GM19467 (cell line): Measurements from ENCODE around the gene TRPM2.
"Not testable (repeated sequence)": the region's sequence is repeated elsewhere in the genome, so short reads cannot be mapped to it uniquely, and the experiment has no call there.

ENCODE experiments used
- ATAC-seq: cut with Tn5 transposase; IDR thresholded peaks from one replicate; pipeline ENCODE4 v1.9.1; 2021; ENCODE audit warnings: mild to moderate bottlenecking, moderate library complexity; ENCODE audit not compliant: unreplicated experiment

TRPM2 gene

GRCh38 chr21:44405948-44406872 is 52.8 kb downstream of the TRPM2 start:
- no peak for ATAC-seq

DNA sequence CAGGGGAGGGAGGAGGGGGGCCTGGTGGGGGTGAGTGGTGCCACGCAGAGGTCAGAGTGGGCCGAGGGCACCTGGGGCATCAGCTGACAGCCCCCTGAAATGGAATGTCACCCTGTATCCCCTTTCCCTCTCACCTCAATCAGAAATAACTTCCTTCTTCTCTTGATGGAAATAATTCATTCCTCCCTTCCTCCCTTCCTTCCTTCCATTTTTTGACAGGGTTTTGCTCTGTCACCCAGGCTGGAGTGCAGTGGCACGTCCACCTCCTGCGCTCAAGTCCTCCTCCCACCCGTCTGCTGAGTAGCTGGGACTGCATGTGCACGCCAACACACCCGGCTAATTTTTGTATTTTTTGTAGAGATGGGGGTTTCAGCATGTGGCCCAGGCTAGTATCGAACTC is 53.5 kb downstream of the TRPM2 start:
- no peak for ATAC-seq

- no peak for ATAC-seq
These were observed 54.1 kb downstream of the TRPM2 start for GRCh38 chr21:44407493-44407892.

- no peak for ATAC-seq
These were observed 54.8 kb downstream of the TRPM2 start for GRCh38 chr21:44408226-44408625.

DNA sequence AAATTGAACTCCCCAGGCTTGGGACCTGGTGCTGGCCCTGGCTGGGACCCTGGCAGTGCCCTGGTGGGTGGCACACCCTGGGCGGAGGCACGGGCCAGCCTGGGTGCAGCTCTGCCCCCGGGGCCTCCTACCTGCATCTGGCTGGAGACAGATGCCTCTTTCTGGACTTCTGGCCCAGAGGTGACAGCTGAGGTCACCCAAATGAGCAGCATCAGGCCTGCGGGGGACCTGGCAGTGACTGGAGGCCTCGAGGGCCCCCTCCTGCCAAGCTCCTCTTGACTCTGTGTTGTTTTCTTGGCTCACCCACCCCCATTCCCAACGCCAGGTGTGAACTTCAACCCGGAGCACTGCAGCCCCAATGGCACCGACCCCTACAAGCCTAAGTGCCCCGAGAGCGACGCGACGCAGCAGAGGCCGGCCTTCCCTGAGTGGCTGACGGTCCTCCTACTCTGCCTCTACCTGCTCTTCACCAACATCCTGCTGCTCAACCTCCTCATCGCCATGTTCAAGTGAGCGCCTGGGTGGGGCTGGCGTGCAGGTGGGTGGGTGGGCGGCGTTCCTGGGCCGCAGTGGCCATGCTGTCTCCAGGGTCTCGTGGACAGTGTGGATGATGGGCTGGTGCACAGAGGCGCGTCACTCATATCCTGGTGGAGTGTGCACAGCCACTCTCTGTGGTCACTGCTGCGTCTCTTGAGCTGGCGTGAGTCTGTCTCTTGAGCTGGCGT is 60.3 kb downstream of the TRPM2 start:
- no peak for ATAC-seq

GRCh38 chr21:44414291-44415072 is 61.1 kb downstream of the TRPM2 start:
- no peak for ATAC-seq

- ATAC-seq = no peak
These were observed 61.9 kb downstream of the TRPM2 start for GRCh38 chr21:44415073-44416025.

GRCh38 chr21:44416193-44416592 is 62.8 kb downstream of the TRPM2 start:
- ATAC-seq = no peak

DNA sequence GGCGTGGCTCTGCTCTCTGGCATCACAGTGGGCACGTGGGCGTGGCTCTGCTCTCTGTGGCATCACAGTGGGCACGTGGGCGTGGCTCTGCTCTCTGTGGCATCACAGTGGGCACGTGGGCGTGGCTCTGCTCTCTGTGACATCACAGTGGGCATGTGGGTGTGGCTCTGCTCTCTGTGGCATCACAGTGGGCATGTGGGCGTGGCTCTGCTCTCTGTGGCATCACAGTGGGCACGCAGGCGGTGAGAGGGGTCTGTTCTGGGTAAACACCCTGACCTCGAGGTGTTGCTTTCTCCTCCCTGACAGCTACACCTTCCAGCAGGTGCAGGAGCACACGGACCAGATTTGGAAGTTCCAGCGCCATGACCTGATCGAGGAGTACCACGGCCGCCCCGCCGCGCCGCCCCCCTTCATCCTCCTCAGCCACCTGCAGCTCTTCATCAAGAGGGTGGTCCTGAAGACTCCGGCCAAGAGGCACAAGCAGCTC is 64.2 kb downstream of the TRPM2 start:
- not testable (repeated sequence) for ATAC-seq

- no peak for ATAC-seq
These were observed 64.9 kb downstream of the TRPM2 start for GRCh38 chr21:44418108-44418875.

GRCh38 chr21:44418876-44419230 is 65.4 kb downstream of the TRPM2 start:
- no peak for ATAC-seq

DNA sequence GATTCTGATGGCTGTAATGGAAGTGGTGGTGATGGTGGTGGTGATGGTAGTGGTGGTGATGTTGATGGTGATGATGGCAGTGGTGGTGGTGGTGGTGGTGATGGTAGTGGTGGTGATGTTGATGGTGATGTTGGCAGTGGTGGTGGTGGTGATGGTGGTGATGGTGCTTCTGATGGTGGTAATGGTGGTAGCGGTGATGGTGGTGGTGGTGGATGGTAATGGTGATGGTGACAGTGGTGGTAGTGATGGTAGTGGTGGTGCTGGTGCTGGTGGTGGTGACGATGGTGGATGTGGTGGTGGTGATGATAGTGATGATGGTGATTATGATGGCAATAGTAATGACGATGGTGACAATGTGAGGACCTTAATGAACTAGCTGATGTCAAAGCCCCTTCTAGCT is 66.3 kb downstream of the TRPM2 start:
- no peak for ATAC-seq

DNA sequence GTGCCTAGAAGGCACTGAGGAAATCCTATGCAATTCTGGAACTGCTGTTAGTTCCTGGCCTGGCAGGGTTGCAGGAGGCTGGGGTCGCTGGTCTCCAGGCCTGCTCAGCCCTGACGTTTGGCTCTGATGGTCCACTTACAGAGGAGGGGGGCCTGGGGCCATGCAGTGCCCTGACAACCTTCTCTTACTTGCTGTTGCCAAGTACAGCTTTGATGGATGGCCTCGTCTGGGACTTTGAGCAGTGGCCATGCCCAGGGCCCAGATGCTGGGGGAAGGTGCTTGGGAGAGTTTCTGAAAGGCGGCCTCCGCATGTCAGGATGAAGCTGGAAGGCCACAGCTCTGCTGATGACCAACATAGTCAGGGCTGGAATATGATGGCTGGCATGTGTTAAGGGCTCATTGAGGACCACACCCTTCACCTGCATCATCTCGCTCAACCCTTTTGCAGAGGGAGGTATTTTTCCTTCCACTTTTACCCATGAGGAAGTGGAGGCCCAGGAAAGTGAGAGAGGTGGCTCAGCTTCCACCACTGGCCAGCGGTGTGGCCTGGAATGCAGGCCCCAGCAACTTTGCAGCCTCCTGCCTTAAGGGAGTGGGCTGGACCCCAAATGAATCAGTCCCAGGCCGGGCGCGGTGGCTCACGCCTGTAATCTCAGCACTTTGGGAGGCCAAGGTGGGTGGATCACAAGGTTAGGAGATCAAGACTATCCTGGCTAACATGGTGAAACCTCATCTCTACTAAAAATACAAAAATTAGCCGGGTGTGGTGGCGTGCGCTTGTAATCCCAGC is 67.2 kb downstream of the TRPM2 start:
- ATAC-seq = no peak

DNA sequence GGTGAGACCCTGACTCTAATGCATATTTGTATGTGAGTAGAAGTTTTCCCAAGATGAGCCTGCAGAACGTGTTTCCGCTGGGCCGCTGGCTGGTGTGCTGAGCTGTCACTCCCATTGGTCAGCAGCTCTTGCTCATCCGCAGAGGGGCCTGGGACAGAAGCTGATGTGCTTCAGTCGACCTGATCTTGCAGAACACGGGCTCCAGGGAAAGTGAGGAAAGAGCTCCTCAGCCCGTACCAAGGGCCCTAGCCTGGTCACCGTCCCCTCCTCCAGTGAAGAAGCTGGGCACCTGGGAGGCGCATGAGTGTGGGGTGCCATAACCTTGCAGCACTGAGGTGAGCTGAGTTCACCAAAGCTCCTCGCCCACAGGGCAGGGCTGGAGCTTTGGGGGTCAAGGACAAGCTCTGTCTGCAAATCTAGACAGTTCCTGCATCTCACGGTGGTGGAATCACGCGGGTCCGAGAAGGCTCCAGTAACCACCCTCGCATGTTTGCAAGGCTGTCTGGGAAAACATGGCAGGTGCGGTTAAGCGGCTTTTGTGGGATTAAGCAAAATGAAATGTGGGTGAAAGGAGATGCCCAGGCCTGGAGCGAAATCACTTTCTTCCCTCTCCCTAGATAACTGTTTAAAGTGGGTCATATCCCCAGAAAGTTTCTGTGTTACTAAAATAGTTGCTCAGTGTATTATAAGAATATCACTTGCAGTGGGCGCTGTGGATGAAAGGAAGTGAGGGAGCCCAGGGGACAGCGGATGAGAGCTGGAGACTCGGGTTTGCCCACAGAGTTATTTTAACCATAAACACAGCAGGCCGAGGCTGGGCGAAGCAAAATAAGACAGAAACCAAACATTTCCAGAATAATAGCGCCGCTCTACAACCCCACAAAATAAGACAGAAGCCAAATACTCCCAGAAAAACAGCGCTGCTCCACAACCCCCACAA is 68.8 kb downstream of the TRPM2 start:
- ATAC-seq = no peak

GRCh38 chr21:44423312-44423821 is 69.9 kb downstream of the TRPM2 start:
- ATAC-seq = no peak

DNA sequence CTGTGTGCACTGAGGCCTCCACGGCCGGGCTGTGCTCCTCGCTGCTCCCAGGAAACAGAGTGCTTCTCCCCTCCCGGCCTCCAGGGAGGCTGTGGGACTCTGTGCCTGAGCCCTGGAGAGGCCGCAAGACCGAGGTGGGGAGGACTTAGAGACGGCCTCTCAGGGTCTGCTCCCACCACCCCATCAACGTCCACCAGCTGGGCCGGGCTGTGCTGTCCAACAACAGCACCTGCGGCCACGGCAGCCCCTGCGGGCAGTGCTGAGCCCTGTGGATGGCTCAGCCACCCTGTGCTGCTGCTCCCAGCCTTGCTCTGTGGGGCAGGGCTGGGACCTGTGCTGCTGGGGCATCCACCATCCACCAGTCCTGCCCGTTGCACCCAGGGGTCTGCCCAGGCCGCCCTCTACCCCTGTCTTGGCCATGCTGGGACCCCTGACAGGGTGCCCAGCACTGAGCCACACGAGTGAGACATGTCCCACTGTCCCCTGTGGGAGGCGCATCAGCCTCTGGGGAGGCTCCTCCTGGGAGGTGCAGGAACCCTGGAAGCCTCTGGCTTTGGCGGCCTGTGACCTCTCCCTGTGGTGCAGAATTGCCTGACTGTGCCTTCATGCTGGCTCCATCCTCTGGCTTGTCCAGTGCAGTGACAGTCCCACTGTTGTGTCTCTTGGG is 70.7 kb downstream of the TRPM2 start:
- ATAC-seq = no peak
